AG04450 (cell line): ENCODE results near the gene CD248. TPM values are rescaled to one million over a fixed set of nuclear protein-coding genes. Genes with fewer than 3 reads are reported as not detected.

Experiments used
- CTCF ChIA-PET: fragments of 300-600, 350-600 bp; formaldehyde crosslinking; extraction: SDS; loops from one replicate; lab custom pipeline; 2022; ENCODE audit warnings: antibody characterized with exemption, inconsistent platforms; lab: Charles Lee
- POLR2A ChIA-PET: fragments of 350-600 bp; formaldehyde crosslinking; extraction: SDS; loops from one replicate; lab custom pipeline; 2021; ENCODE audit warnings: antibody characterized with exemption, inconsistent platforms; lab: Yijun Ruan, JAX
- DNase-seq: peaks from one replicate; pipeline ENCODE4 v3.0.0-alpha.2; 2011; ENCODE audit warnings: low read depth, low spot score
- H3K27ac ChIP-seq: one replicate; pipeline ENCODE4 v1.5.1; 2012; ENCODE audit warnings: low read depth, low read length, control low read depth
- H3K27me3 ChIP-seq: one replicate; pipeline ENCODE4 v1.6.0; 2012; ENCODE audit warnings: low read length; ENCODE audit not compliant: control insufficient read depth, insufficient read depth
- H3K4me3 ChIP-seq: 2 replicates; pipeline ENCODE4 v1.5.1; 2011; ENCODE audit warnings: mild to moderate bottlenecking, low read depth, low read length, control low read depth
- H3K9me3 ChIP-seq: 2 replicates; pipeline ENCODE4 v1.5.1; 2012; ENCODE audit warnings: low read length; ENCODE audit not compliant: control insufficient read depth, insufficient read depth
- CTCF ChIP-seq: IDR thresholded peaks from 2 replicates; pipeline ENCODE4 v1.5.1; 2011; ENCODE audit warnings: low read depth, low read length, control low read depth, inconsistent platforms
- polyA plus RNA-seq: library from polyadenylated mRNA; depleted of rRNA; stranded (reverse); fragments of >200 nt; gene quantifications from 2 replicates; pipeline ENCODE4 v1.2.3, GENCODE V29; 2011

Gene CD248
- polyA plus RNA-seq, 1 experiment = 105 TPM

- H3K9me3 ChIP-seq = no peaks in the 10 kb centered on the region
- H3K27me3 ChIP-seq = peaks cover 8% of the 10 kb centered on the region
- ChIA-PET CTCF (interaction anchor here (1.0 to 2.6 kb wide), 4 partner anchors 9 to 86 kb away, joined by 3 to 14 read pairs (median 4); no protein-coding TSS in a partner anchor), POLR2A (interaction anchor here (1.7 kb wide), 1 partner anchor 10 kb away, joined by 6 read pairs; no protein-coding TSS in a partner anchor)
- no peak overlapping the region for H3K27ac ChIP-seq
- TF ChIP-seq CTCF = no peak
- H3K4me3 ChIP-seq = no peak overlapping the region
- DNase-seq = no peak
These were observed 14.2 kb downstream of the CD248 start for GRCh38 chr11:66302656-66303055.

- no peak overlapping the region for H3K27ac ChIP-seq
- TF ChIP-seq CTCF = no peak
- ChIA-PET CTCF (interaction anchor here (0.9 to 1.2 kb wide), 2 partner anchors 13 to 37 kb away, joined by 4 to 6 read pairs; partner anchors contain the start of gene RIN1), POLR2A (no interaction called here)
- H3K9me3 ChIP-seq = no peaks in the 10 kb centered on the region; the same call in 1 of the 2 replicates
- DNase-seq = no peak
- H3K27me3 ChIP-seq = peaks cover 11% of the 10 kb centered on the region
- H3K4me3 ChIP-seq = no peak overlapping the region
These were observed 17.7 kb downstream of the CD248 start for GRCh38 chr11:66299186-66299585.

- no peak for DNase-seq
- H3K27ac ChIP-seq = no peak overlapping the region
- POLR2A ChIA-PET = interaction anchor here (0.7 to 1.0 kb wide), 2 partner anchors 8 to 29 kb away, joined by 3 to 9 read pairs; partner anchors contain the start of gene YIF1A
- H3K9me3 ChIP-seq = no peaks in the 10 kb centered on the region; the same call in 1 of the 2 replicates
- H3K4me3 ChIP-seq = no peak overlapping the region
- peaks cover 18% of the 10 kb centered on the region for H3K27me3 ChIP-seq
- CTCF ChIA-PET = interaction anchor here (1.1 to 1.7 kb wide), 4 partner anchors 14 to 92 kb away, joined by 3 to 5 read pairs (median 4); no protein-coding TSS in a partner anchor
- TF ChIP-seq CTCF = no peak
These were observed 19.2 kb downstream of the CD248 start for GRCh38 chr11:66297610-66298009.

GRCh38 chr11:66294626-66295620, 21.9 kb downstream of the CD248 start:
- no peak for DNase-seq
- POLR2A ChIA-PET = no interaction called here
- no peak overlapping the region for H3K4me3 ChIP-seq
- no peaks in the 10 kb centered on the region; the same call in 1 of the 2 replicates for H3K9me3 ChIP-seq
- TF ChIP-seq CTCF = no peak
- CTCF ChIA-PET = no interaction called here
- H3K27ac ChIP-seq = no peak overlapping the region
- H3K27me3 ChIP-seq = peaks cover 30% of the 10 kb centered on the region
